ENCODE results near the gene SSB. TPM values are rescaled to one million over a fixed set of nuclear protein-coding genes. Genes with fewer than 3 reads are reported as not detected.

SSB gene
- total RNA-seq: 75.0 and 100 TPM in 2 replicates

GRCh38 chr2:169798718-169799592 lies at the start of gene SSB:
SSB (plus strand) TSS chr2:169798871; CDS start chr2:169800961, 2,090 bp downstream.
- Histone ChIP-seq H3K27me3 (ENCODE audit: control insufficient read depth, insufficient read depth, low read length) (no peaks in the 10 kb centered on the region), H3K36me3 (ENCODE audit: control insufficient read depth, insufficient read depth, low read length) (no peaks in the 10 kb centered on the region)
- TF ChIP-seq CTCF (IDR thresholded peaks at IDR 0.05; ENCODE audit: insufficient read depth, low read length, poor library complexity, severe bottlenecking): no peak

GRCh38 chr2:169752752-169753151 lies 45.9 kb upstream of the SSB start:
- DNase-seq (ENCODE audit: low read depth): no peak
- H3K27me3 ChIP-seq (ENCODE audit: control insufficient read depth, insufficient read depth, low read length): no peaks in the 10 kb centered on the region
- TF ChIP-seq CTCF (IDR thresholded peaks at IDR 0.05; ENCODE audit: insufficient read depth, low read length, poor library complexity, severe bottlenecking): no peak

More at GRCh38 chr2:169798718-169799592, at the start of gene SSB:
- peak; percentile 79 for DNase-seq (ENCODE audit: low read depth)
- H3K4me3 ChIP-seq (ENCODE audit: low read depth, low read length): peak within 1 kb of the TSS; percentile 72

GRCh38 chr2:169755083-169755870 lies 43.4 kb upstream of the SSB start:
- Histone ChIP-seq H3K4me3 (ENCODE audit: low read depth, low read length) (no peak overlapping the region), H3K36me3 (ENCODE audit: control insufficient read depth, insufficient read depth, low read length) (peaks cover 1% of the 10 kb centered on the region), H3K27me3 (ENCODE audit: control insufficient read depth, insufficient read depth, low read length) (no peaks in the 10 kb centered on the region)
- no peak for DNase-seq (ENCODE audit: low read depth)
- no peak for TF ChIP-seq CTCF (IDR thresholded peaks at IDR 0.05; ENCODE audit: insufficient read depth, low read length, poor library complexity, severe bottlenecking)

More at GRCh38 chr2:169752752-169753151, 45.9 kb upstream of the SSB start:
- H3K36me3 ChIP-seq (ENCODE audit: control insufficient read depth, insufficient read depth, low read length): peaks cover 1% of the 10 kb centered on the region
- H3K4me3 ChIP-seq (ENCODE audit: low read depth, low read length): no peak overlapping the region

GRCh38 chr2:169756342-169756741 lies 42.3 kb upstream of the SSB start:
- DNase-seq (ENCODE audit: low read depth): no peak
- no peak overlapping the region for H3K4me3 ChIP-seq (ENCODE audit: low read depth, low read length)
- peaks cover 1% of the 10 kb centered on the region for H3K36me3 ChIP-seq (ENCODE audit: control insufficient read depth, insufficient read depth, low read length)
- H3K27me3 ChIP-seq (ENCODE audit: control insufficient read depth, insufficient read depth, low read length): no peaks in the 10 kb centered on the region
- no peak for TF ChIP-seq CTCF (IDR thresholded peaks at IDR 0.05; ENCODE audit: insufficient read depth, low read length, poor library complexity, severe bottlenecking)

- H3K4me3 ChIP-seq (ENCODE audit: low read depth, low read length): no peak overlapping the region
- no peaks in the 10 kb centered on the region for H3K27me3 ChIP-seq (ENCODE audit: control insufficient read depth, insufficient read depth, low read length)
- no peak for DNase-seq (ENCODE audit: low read depth)
- H3K36me3 ChIP-seq (ENCODE audit: control insufficient read depth, insufficient read depth, low read length): no peaks in the 10 kb centered on the region
- no peak for TF ChIP-seq CTCF (IDR thresholded peaks at IDR 0.05; ENCODE audit: insufficient read depth, low read length, poor library complexity, severe bottlenecking)
These were observed 41.3 kb upstream of the SSB start for GRCh38 chr2:169757356-169757755.

Data from kidney epithelial cell (primary cell).